ENCODE data around the gene SLC16A4.

SLC16A4 gene

GRCh38 chr1:110356379-110356778 is 34.4 kb downstream of the SLC16A4 start:
- DNase-seq (ENCODE audit: low spot score) = no peak

- no peak for DNase-seq (ENCODE audit: low spot score)
Observed at GRCh38 chr1:110355321-110355720, 35.5 kb downstream of the SLC16A4 start.

GRCh38 chr1:110350360-110350759 is 40.5 kb downstream of the SLC16A4 start:
- DNase-seq (ENCODE audit: low spot score) = no peak

GRCh38 chr1:110348771-110349170 is 42.1 kb downstream of the SLC16A4 start:
- no peak for DNase-seq (ENCODE audit: low spot score)

- DNase-seq (ENCODE audit: low spot score) = no peak
Observed at GRCh38 chr1:110348050-110348449, 42.8 kb downstream of the SLC16A4 start.

GRCh38 chr1:110347182-110347893 is 43.5 kb downstream of the SLC16A4 start:
- no peak for DNase-seq (ENCODE audit: low spot score)

GRCh38 chr1:110346690-110347089 is 44.1 kb downstream of the SLC16A4 start:
- DNase-seq (ENCODE audit: low spot score) = no peak

GRCh38 chr1:110345480-110345879 is 45.3 kb downstream of the SLC16A4 start:
- no peak for DNase-seq (ENCODE audit: low spot score)

- no peak for DNase-seq (ENCODE audit: low spot score)
Observed at GRCh38 chr1:110344152-110344551, 46.7 kb downstream of the SLC16A4 start.

- no peak for DNase-seq (ENCODE audit: low spot score)
Observed at GRCh38 chr1:110343249-110343648, 47.6 kb downstream of the SLC16A4 start.

- DNase-seq (ENCODE audit: low spot score) = no peak
Observed at GRCh38 chr1:110341872-110342331, 48.9 kb downstream of the SLC16A4 start.

GRCh38 chr1:110341146-110341871 is 49.5 kb downstream of the SLC16A4 start:
- DNase-seq (ENCODE audit: low spot score) = no peak

GRCh38 chr1:110340207-110340468 is 50.7 kb downstream of the SLC16A4 start:
- no peak for DNase-seq (ENCODE audit: low spot score)

GRCh38 chr1:110339407-110340206 is 51.2 kb downstream of the SLC16A4 start:
- peak; percentile 48 for DNase-seq (ENCODE audit: low spot score)

- peak; percentile 100 for DNase-seq (ENCODE audit: low spot score)
Observed at GRCh38 chr1:110338886-110339406, 51.9 kb downstream of the SLC16A4 start, which contains the start of gene RBM15. RBM15 (plus strand) TSS chr1:110339377; CDS start chr1:110339406, 29 bp downstream.

GRCh38 chr1:110338309-110338885 is 52.4 kb downstream of the SLC16A4 start:
- peak; percentile 92 for DNase-seq (ENCODE audit: low spot score)

- peak; percentile 22 for DNase-seq (ENCODE audit: low spot score)
Observed at GRCh38 chr1:110337704-110338308, 53.0 kb downstream of the SLC16A4 start.

- no peak for DNase-seq (ENCODE audit: low spot score)
Observed at GRCh38 chr1:110336300-110337039, 54.4 kb downstream of the SLC16A4 start.

GRCh38 chr1:110335265-110335664 is 55.6 kb downstream of the SLC16A4 start:
- no peak for DNase-seq (ENCODE audit: low spot score)

- no peak for DNase-seq (ENCODE audit: low spot score)
Observed at GRCh38 chr1:110328700-110329099, 62.1 kb downstream of the SLC16A4 start.

GRCh38 chr1:110328274-110328673 is 62.6 kb downstream of the SLC16A4 start:
- DNase-seq (ENCODE audit: low spot score) = no peak

All from CD4-positive, alpha-beta T cell treated with Interleukin-2 at 100 ng/mL for 4 hours (primary cell).